Pancreas (tissue), 10 donors: ENCODE results near the gene KLHL11. TPM values are rescaled to one million over a fixed set of nuclear protein-coding genes. Genes with fewer than 3 reads are reported as not detected.
A peak's percentile ranks its signal among the peaks of the same experiment; 100 is the strongest.

Source experiments
- ATAC-seq, 4 donors: fragments of 200-7000 bp; cut with Tn5 transposase; one replicate each; pipeline versions ENCODE4 v1.8.0 to v1.9.1; 2020; ENCODE audit warnings: mild to moderate bottlenecking in 4 of 4, moderate library complexity in 4 of 4
- DNase-seq, 6 donors: peaks; one replicate each; pipeline ENCODE4 v3.0.0-alpha.2; 2020
- FAIRE-seq: peaks from 2 replicates; lab custom pipeline; 2012; peaks lifted over from hg19 to GRCh38; lab: Jason Lieb, UNC
- H3K27ac ChIP-seq, 4 donors: fragments of 200-600 bp; sonication (generic); 1 replicate in 3 of 4; 2 replicates in 1 of 4; pipeline versions ENCODE4 v1.5.0 to v1.8.0; 2020
- H3K27me3 ChIP-seq, 4 donors: fragments of 200-600 bp; one replicate each; pipeline ENCODE4 v1.8.0; 2021
- H3K36me3 ChIP-seq, 3 donors: fragments of 200-600 bp; sonication (generic) in 1 of 3; one replicate each; pipeline versions ENCODE4 v1.5.0 to v1.8.0; 2020 to 2021
- H3K4me1 ChIP-seq, 3 donors: fragments of 200-600 bp; one replicate each; pipeline ENCODE4 v1.8.0; 2021
- H3K4me3 ChIP-seq, 4 donors: fragments of 200-600 bp; sonication (generic) in 2 of 4; one replicate each; pipeline versions ENCODE4 v1.5.0 to v1.8.0; 2020 to 2021
- H3K9me3 ChIP-seq, 4 donors: fragments of 200-600 bp; one replicate each; pipeline ENCODE4 v1.8.0; 2021
- WGBS, 2 donors: extraction: QIAGEN DNeasy Blood & Tissue Kit; methylation state at CpG; one replicate each; pipeline ENCODE4 v1.1.7; 2013; 5-methylcytosine and 5-hydroxymethylcytosine counted together
- intact Hi-C, 3 donors: fragments of 100-400 bp; cut with DNase I; formaldehyde crosslinking; loops; one replicate each; pipeline versions ENCODE4 v1.11.1 to v1.14.2; 2022
- polyA plus RNA-seq, 2 donors: library from polyadenylated mRNA; stranded (reverse); fragments of 200-250 nt; gene quantifications; one replicate each; pipeline ENCODE4 v1.2.3, GENCODE V29; 2013
- total RNA-seq, 6 donors: library from RNA; stranded (reverse); fragmentation: NEBNext Ultra II Directional in 4 of 6; extraction: Animal tissue kit (Norgen Biotek cat#: 25700) in 4 of 6; gene quantifications; one replicate each; pipeline versions ENCODE4 v1.2.1 to v1.2.4, GENCODE V29; 2021 to 2023
- TF ChIP-seq, protein P1 (sequence below), 4 donors: fragments of 200-600 bp; sonication (generic) in 3 of 4; IDR thresholded peaks; one replicate each; pipeline versions ENCODE4 v1.5.0 to v1.8.0; 2021; ENCODE audit warnings: antibody characterized with exemption in 4 of 4
- donor health status: healthy with polysubstance abuse.
- donor health status: DM: no; HTN: no; CAD: no; lungs with moderate emphysema.
- donor health status: DM: no; HTN: no; CAD: no.
- donor health status: control.
- donor health status: control.
- donor health status: Bipolar disorder and iron deficiency.
- donor health status: DM: yes; HTN: yes; CAD: no.
- donor health status: DM: no; HTN: no; CAD: no.
- donor health status: DM: no; HTN: no; CAD: no.
- donor health status: DM: yes; HTN: yes; CAD: no.

Gene KLHL11
- total and polyA plus RNA-seq, 8 donors: 0.61 to 7.8 (median 5.2) TPM

- FAIRE-seq: no peak
- intact Hi-C loops: no loop called here
- peaks cover 0 to 25% (median 14%) of the 10 kb centered on the region in 3 donors for H3K4me1 ChIP-seq
- H3K9me3 ChIP-seq: no peaks in the 10 kb centered on the region
- no peak overlapping the region for H3K4me3 ChIP-seq
- TF ChIP-seq, protein P1, sequence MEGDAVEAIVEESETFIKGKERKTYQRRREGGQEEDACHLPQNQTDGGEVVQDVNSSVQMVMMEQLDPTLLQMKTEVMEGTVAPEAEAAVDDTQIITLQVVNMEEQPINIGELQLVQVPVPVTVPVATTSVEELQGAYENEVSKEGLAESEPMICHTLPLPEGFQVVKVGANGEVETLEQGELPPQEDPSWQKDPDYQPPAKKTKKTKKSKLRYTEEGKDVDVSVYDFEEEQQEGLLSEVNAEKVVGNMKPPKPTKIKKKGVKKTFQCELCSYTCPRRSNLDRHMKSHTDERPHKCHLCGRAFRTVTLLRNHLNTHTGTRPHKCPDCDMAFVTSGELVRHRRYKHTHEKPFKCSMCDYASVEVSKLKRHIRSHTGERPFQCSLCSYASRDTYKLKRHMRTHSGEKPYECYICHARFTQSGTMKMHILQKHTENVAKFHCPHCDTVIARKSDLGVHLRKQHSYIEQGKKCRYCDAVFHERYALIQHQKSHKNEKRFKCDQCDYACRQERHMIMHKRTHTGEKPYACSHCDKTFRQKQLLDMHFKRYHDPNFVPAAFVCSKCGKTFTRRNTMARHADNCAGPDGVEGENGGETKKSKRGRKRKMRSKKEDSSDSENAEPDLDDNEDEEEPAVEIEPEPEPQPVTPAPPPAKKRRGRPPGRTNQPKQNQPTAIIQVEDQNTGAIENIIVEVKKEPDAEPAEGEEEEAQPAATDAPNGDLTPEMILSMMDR (IDR thresholded peaks at IDR 0.05): no peak
- whole genome bisulfite sequencing, 2 donors: 75 to 79% methylated on average over 7 to 8 of the region's 8 CpGs
- peak in 1 of 4 donors; percentile 7 for ATAC-seq
- DNase-seq: no peak
- H3K27ac ChIP-seq: peak overlapping the region in 2 of 4 donors; percentile 22 to 48
- H3K36me3 ChIP-seq: peaks cover 5 to 58% (median 7%) of the 10 kb centered on the region in 3 donors
- H3K27me3 ChIP-seq: no peaks in the 10 kb centered on the region
These were observed 41.9 kb upstream of the KLHL11 start for GRCh38 chr17:41907185-41907556.

GRCh38 chr17:41906465-41907184 is 41.4 kb upstream of the KLHL11 start:
- no peak overlapping the region for H3K4me3 ChIP-seq
- intact Hi-C loops: no loop called here
- H3K36me3 ChIP-seq: peaks cover 4 to 59% (median 5%) of the 10 kb centered on the region in 3 donors
- DNase-seq (no peak), FAIRE-seq (no peak), ATAC-seq (no peak)
- H3K27ac ChIP-seq: peak overlapping the region in 1 of 4 donors; percentile 33
- peaks cover 0 to 25% (median 14%) of the 10 kb centered on the region in 3 donors for H3K4me1 ChIP-seq
- no peaks in the 10 kb centered on the region for H3K27me3 ChIP-seq
- TF ChIP-seq, protein P1 (IDR thresholded peaks at IDR 0.05): no peak
- 84 to 89% methylated on average over 15 of the region's 15 CpGs for WGBS, 2 donors
- H3K9me3 ChIP-seq: no peaks in the 10 kb centered on the region

- ATAC-seq (no peak), FAIRE-seq (no peak), DNase-seq (no peak)
- no peaks in the 10 kb centered on the region for H3K27me3 ChIP-seq
- TF ChIP-seq, protein P1 (IDR thresholded peaks at IDR 0.05): no peak
- no peak overlapping the region for H3K4me3 ChIP-seq
- H3K27ac ChIP-seq: no peak overlapping the region
- H3K4me1 ChIP-seq: peaks cover 0 to 25% (median 14%) of the 10 kb centered on the region in 3 donors
- peaks cover 4 to 52% (median 5%) of the 10 kb centered on the region in 3 donors for H3K36me3 ChIP-seq
- no peaks in the 10 kb centered on the region for H3K9me3 ChIP-seq
- 92 to 94% methylated on average over 4 of the region's 4 CpGs for WGBS, 2 donors
- intact Hi-C loops: no loop called here
These were observed 39.9 kb upstream of the KLHL11 start for GRCh38 chr17:41905172-41905571.

- TF ChIP-seq, protein P1 (IDR thresholded peaks at IDR 0.05): no peak
- Histone ChIP-seq H3K4me1 (peaks cover 0 to 25% (median 14%) of the 10 kb centered on the region in 3 donors), H3K36me3 (peaks cover 0 to 44% (median 0%) of the 10 kb centered on the region in 3 donors), H3K4me3 (no peak overlapping the region), H3K27ac (no peak overlapping the region), H3K27me3 (no peaks in the 10 kb centered on the region), H3K9me3 (no peaks in the 10 kb centered on the region)
- no peak for DNase-seq
- intact Hi-C loops: no loop called here
- ATAC-seq: no peak
- WGBS, 2 donors: 92 to 94% methylated on average over 7 of the region's 7 CpGs
- FAIRE-seq: no peak
These were observed 39.1 kb upstream of the KLHL11 start for GRCh38 chr17:41904242-41904841.
